Gastroesophageal sphincter (tissue), 4 donors: ENCODE measurements around the gene SLC44A3. TPM values are rescaled to one million over a fixed set of nuclear protein-coding genes. Genes with fewer than 3 reads are reported as not detected.

Experiments
- ATAC-seq: fragments of 150-250 bp; one replicate; pipeline ENCODE4 v1.9.1; 2016; ENCODE audit warnings: mild to moderate bottlenecking, moderate library complexity
- H3K27ac ChIP-seq, 4 donors: fragments of 200-600 bp; sonication (generic) in 3 of 4; 1 replicate in 3 of 4; 2 replicates in 1 of 4; pipeline ENCODE4 v1.5.1; 2016 to 2019
- H3K27me3 ChIP-seq: fragments of 200-600 bp; sonication (generic); one replicate; pipeline ENCODE4 v1.5.1; 2019
- H3K36me3 ChIP-seq, 2 donors: fragments of 200-600 bp; sonication (generic); one replicate each; pipeline ENCODE4 v1.5.1; 2019; ENCODE audit warnings: control low read depth in 1 of 2
- H3K4me1 ChIP-seq, 3 donors: fragments of 200-600 bp; sonication (generic); 1 replicate in 2 of 3; 2 replicates in 1 of 3; pipeline ENCODE4 v1.5.1; 2016 to 2019; ENCODE audit warnings: control low read depth in 2 of 3
- H3K4me3 ChIP-seq, 2 donors: fragments of 200-600 bp; sonication (generic); one replicate each; pipeline ENCODE4 v1.5.1; 2019; ENCODE audit warnings: mild to moderate bottlenecking in 1 of 2, moderate library complexity in 1 of 2
- H3K9me3 ChIP-seq, 3 donors: fragments of 200-600 bp; sonication (generic); one replicate each; pipeline ENCODE4 v1.5.1; 2017 to 2019; ENCODE audit warnings: control low read depth in 2 of 3
- EP300 ChIP-seq: sonication (generic); formaldehyde crosslinking; IDR thresholded peaks from one replicate; pipeline ENCODE4 v1.6.1; 2017; ENCODE audit warnings: antibody characterized with exemption, mild to moderate bottlenecking
- POLR2A ChIP-seq, 2 donors: fragments of 450-650 bp; IDR thresholded peaks; one replicate each; pipeline ENCODE4 v1.6.1; 2017; ENCODE audit warnings: antibody characterized with exemption in 2 of 2, mild to moderate bottlenecking in 2 of 2, moderate library complexity in 1 of 2
- POLR2AphosphoS5 ChIP-seq: sonication (generic); formaldehyde crosslinking; IDR thresholded peaks from one replicate; pipeline ENCODE4 v1.6.1; 2017; ENCODE audit warnings: antibody characterized with exemption
- WGBS, 2 donors: methylation state at CpG; one replicate each; pipeline ENCODE4 v1.1.5; 2018; ENCODE audit warnings: low coverage in 1 of 2; 5-methylcytosine and 5-hydroxymethylcytosine counted together
- total RNA-seq, 4 donors: library from RNA; depleted of rRNA; stranded (reverse); fragments of >200 nt; gene quantifications; one replicate each; pipeline ENCODE4 v1.1.0, GENCODE V29; 2016
- TF ChIP-seq, protein P1 (sequence below), 4 experiments: fragments of 200-600 bp in 2 of 4; fragments of 450-650 bp in 2 of 4; sonication (generic) in 1 of 4; IDR thresholded peaks; one replicate each; pipeline ENCODE4 v1.5.1; 2017 to 2019; ENCODE audit warnings: antibody characterized with exemption in 4 of 4, mild to moderate bottlenecking in 2 of 4, moderate library complexity in 2 of 4

SLC44A3 gene
- total RNA-seq, 4 donors from 2014 or later = 0.47 to 3.9 (median 1.2) TPM

DNA sequence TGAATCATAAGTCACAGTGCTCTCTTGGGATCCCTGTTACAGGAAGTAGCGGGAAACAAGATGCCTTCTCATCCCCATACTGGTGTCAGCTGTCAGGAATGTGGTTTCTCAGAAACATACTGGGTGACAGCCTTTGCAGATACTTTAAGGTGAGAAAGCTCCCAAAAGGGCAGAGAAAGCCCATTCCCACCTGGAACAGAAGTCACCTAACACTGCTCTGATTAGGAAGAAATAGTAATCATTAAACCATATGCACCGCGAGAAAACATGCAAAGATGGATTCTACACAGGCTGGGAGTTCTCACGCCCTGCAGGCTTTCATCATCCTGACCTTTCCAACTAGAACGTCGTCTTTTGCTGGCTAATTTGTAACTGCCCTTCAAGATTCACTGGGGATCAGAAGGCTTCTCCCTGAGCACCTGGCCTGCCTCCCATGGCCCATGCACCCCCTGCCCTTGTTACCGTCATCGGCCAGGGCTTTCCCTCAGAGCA is 46.2 kb upstream of the SLC44A3 start:
- H3K4me3 ChIP-seq = no peak overlapping the region
- H3K27me3 ChIP-seq = no peaks in the 10 kb centered on the region
- no peaks in the 10 kb centered on the region for H3K36me3 ChIP-seq
- ATAC-seq = no peak
- no peak overlapping the region for H3K27ac ChIP-seq
- H3K9me3 ChIP-seq = peaks cover 0 to 10% (median 0%) of the 10 kb centered on the region in 3 donors
- TF ChIP-seq POLR2AphosphoS5 = no peak
- no peak for TF ChIP-seq POLR2A (IDR thresholded peaks at IDR 0.05)
- TF ChIP-seq, protein P1, sequence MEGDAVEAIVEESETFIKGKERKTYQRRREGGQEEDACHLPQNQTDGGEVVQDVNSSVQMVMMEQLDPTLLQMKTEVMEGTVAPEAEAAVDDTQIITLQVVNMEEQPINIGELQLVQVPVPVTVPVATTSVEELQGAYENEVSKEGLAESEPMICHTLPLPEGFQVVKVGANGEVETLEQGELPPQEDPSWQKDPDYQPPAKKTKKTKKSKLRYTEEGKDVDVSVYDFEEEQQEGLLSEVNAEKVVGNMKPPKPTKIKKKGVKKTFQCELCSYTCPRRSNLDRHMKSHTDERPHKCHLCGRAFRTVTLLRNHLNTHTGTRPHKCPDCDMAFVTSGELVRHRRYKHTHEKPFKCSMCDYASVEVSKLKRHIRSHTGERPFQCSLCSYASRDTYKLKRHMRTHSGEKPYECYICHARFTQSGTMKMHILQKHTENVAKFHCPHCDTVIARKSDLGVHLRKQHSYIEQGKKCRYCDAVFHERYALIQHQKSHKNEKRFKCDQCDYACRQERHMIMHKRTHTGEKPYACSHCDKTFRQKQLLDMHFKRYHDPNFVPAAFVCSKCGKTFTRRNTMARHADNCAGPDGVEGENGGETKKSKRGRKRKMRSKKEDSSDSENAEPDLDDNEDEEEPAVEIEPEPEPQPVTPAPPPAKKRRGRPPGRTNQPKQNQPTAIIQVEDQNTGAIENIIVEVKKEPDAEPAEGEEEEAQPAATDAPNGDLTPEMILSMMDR (IDR thresholded peaks at IDR 0.05) = no peak
- no peak for TF ChIP-seq EP300
- H3K4me1 ChIP-seq = no peaks in the 10 kb centered on the region
- WGBS, 2 donors = 51 to 82% methylated on average over 5 to 8 of the region's 8 CpGs

DNA sequence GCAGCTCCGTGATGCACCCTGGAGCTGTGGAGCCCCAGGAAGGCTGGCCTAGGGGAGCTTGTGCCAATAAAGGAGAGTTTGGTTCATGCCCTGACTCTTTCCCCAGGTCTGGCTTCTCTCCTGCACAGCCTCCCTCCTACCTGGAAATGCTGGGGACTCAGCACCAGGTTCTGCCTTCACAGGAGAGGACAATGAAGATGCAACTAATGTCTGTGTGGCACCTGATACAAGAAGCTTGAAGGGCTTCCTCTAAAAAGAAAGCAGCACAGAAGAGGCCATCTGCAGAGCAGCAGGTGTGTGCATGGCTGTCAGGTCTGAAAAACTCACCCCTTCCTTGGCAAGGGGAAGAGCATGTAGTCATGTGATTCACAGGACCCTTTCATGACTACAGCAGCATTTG is 43.7 kb upstream of the SLC44A3 start:
- no peaks in the 10 kb centered on the region for H3K36me3 ChIP-seq
- H3K9me3 ChIP-seq = peaks cover 0 to 10% (median 0%) of the 10 kb centered on the region in 3 donors
- WGBS, 2 donors = no CpG with 5 or more reads among the region's 1 CpG
- no peaks in the 10 kb centered on the region for H3K4me1 ChIP-seq
- no peaks in the 10 kb centered on the region for H3K27me3 ChIP-seq
- no peak for TF ChIP-seq EP300
- TF ChIP-seq, protein P1 (IDR thresholded peaks at IDR 0.05) = no peak
- no peak for TF ChIP-seq POLR2A (IDR thresholded peaks at IDR 0.05)
- no peak for TF ChIP-seq POLR2AphosphoS5
- ATAC-seq = no peak
- H3K4me3 ChIP-seq = no peak overlapping the region
- no peak overlapping the region for H3K27ac ChIP-seq

DNA sequence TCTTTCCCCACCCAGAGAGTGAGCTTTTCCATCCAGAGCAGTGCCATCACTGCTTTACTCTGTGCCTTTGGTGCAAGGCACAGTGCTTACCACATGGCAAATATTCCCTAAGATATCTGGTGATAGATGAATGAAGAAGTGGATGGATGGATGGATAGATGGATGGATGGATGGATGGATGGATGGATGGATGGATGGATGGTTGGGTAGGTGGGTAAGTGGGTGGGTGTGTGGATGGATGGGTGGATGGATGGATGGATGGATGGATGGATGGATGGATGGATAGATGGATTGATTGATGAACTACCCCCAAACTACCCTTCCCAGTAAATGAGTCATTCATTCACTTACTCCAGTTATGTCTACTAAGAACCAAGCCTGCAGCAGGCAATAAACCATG is 42.9 kb upstream of the SLC44A3 start:
- Histone ChIP-seq H3K4me1 (no peaks in the 10 kb centered on the region), H3K4me3 (no peak overlapping the region), H3K9me3 (peaks cover 0 to 10% (median 0%) of the 10 kb centered on the region in 3 donors), H3K27ac (no peak overlapping the region), H3K36me3 (no peaks in the 10 kb centered on the region), H3K27me3 (no peaks in the 10 kb centered on the region)
- no peak for ATAC-seq
- TF ChIP-seq EP300 (no peak), POLR2AphosphoS5 (no peak), POLR2A (IDR thresholded peaks at IDR 0.05) (no peak)
- TF ChIP-seq, protein P1 (IDR thresholded peaks at IDR 0.05) = no peak

DNA sequence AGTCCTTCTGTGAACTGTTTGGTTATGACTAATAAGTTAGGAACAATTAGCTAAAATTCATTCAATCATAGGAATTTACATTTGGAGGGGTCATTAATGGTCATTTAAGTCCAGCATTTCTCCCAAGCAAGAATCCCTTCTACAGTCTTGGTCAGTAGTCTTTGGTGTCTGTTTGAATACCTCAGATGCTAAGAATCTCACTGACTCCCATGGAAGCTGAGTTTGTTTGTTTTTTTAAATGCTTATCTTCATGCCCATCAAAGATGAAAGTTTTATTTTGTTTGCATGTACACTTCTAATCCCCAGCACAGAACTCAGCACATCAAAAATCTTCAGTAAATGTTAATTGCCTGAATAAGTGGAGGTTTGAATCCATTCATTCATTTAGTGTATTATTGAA is 41.3 kb upstream of the SLC44A3 start:
- peaks cover 0 to 10% (median 0%) of the 10 kb centered on the region in 3 donors for H3K9me3 ChIP-seq
- no peak for ATAC-seq
- H3K36me3 ChIP-seq = no peaks in the 10 kb centered on the region
- TF ChIP-seq EP300 (no peak), POLR2AphosphoS5 (no peak)
- TF ChIP-seq, protein P1 (IDR thresholded peaks at IDR 0.05) = no peak
- H3K27ac ChIP-seq = no peak overlapping the region
- H3K27me3 ChIP-seq = no peaks in the 10 kb centered on the region
- peaks cover 0 to 14% (median 8%) of the 10 kb centered on the region in 3 donors for H3K4me1 ChIP-seq
- H3K4me3 ChIP-seq = no peak overlapping the region

DNA sequence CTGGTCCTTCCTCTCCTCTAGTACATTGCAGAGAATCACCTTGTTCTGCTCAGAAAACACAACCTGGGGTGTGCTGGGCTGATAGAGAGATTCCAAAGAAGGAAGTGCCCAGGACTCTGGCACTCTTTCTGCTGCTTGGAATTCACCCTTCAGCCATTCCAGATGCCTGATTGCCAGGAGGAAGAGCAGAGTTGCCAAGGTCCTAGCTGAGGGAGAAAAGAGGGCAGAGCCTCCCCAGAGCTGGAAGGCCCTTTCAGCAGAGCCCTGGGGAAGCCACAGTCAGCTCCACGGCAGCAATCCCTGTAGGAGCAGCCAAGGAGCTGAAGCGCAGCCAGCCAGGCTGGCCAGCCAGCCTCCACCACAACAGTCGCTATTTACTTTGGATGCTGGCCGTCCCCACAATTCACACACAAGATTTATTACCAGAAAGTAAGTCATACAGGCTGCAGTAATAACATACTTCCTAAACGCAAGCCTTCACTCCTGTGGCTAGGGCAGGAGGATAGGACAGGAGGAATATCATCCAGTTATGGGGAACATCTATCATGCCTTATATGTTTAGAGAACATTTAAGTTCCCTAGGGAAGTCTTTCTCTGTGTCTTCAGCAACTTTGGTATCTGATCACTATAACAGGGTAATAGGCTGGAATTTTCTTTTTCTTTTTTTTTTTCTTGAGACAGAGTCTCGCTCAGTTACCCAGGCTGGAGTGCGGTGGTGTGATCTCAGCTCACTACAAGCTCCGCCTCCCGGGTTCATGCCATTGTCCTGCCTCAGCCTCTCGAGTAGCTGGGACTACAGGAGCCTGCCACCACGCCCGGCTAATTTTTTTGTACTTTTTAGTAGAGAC is 36.6 kb upstream of the SLC44A3 start:
- no peak overlapping the region for H3K4me3 ChIP-seq

More for the DNA sequence above, 36.6 kb upstream of the SLC44A3 start:
- Histone ChIP-seq H3K27me3 (no peaks in the 10 kb centered on the region), H3K27ac (peak overlapping the region; percentile 20 to 82 (median 76)), H3K4me1 (peaks cover 0 to 25% (median 9%) of the 10 kb centered on the region in 3 donors), H3K9me3 (no peaks in the 10 kb centered on the region), H3K36me3 (no peaks in the 10 kb centered on the region)
- ATAC-seq = peak; percentile 92
- 19 to 52% methylated on average over 5 to 7 of the region's 12 CpGs for WGBS, 2 donors
- TF ChIP-seq EP300 = no peak
- peak; percentile 62 for TF ChIP-seq POLR2AphosphoS5
